DMS53 treated with DMSO at 0.1 percent for 48 hours (cell line): Measurements from ENCODE around the gene CRELD1.
A peak's percentile ranks its signal among the peaks of the same experiment; 100 is the strongest.

Experiments used
- DNase-seq: peaks from one replicate; lab custom pipeline; 2025; ENCODE audit not compliant: unreplicated experiment; lab: John Stamatoyannopoulos, UW

CRELD1 gene

DNA sequence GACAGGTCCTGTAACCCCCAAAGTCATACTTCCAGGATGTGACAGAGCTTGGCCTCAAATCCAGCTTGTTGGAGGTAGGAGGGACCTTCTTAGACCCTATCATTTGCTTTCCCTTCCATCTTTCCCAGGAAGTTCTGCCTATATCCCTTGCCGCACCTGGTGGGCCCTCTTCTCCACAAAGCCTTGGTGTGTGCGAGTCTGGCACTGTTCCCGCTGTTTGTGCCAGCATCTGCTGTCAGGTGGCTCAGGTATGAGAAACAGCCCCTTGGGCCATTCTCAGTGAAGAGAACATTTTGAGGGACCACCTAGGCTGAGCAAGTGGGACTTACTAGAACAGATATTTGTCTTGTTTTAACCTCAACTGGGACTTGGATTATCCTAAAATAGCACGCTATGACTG lies 29.7 kb upstream of the CRELD1 start:
- DNase-seq = no peak

DNA sequence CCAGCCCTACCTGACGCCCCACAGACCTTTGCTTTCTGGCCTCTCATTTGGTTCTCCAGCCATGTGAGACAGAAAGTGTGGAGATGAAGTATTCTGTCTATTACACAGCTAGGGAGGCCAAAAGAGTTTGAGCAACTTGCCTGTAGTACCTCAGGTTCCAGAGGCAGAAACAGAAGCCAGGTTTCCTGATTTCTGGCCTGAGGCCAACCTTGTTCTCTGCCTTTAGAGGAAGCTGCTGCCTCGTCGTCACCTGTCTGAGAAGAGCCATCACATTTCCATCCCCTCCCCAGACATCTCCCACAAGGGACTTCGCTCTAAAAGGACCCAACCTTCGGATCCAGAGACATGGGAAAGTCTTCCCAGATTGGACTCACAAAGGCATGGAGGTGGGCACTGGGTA lies 27.2 kb upstream of the CRELD1 start:
- no peak for DNase-seq

DNA sequence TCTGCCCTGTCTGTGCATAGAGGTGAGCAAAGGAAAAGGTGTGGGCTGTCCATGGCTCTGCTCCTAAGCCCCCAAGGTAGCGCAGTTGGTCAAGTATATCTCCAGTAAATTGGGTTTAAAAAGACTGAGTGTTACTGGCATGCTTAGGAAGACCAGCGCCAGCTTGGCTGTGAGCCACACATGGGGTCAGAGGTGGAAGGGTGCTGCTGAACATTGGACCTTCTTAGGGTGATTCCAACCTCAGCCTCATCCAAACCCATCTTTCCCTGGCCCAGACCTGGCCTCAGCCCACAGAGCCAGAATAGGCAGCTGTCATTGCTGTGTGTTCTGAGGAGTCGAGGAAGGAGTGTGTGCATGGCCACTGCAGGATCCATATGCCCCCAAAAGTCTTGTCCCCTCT lies 25.3 kb upstream of the CRELD1 start:
- DNase-seq = no peak

DNA sequence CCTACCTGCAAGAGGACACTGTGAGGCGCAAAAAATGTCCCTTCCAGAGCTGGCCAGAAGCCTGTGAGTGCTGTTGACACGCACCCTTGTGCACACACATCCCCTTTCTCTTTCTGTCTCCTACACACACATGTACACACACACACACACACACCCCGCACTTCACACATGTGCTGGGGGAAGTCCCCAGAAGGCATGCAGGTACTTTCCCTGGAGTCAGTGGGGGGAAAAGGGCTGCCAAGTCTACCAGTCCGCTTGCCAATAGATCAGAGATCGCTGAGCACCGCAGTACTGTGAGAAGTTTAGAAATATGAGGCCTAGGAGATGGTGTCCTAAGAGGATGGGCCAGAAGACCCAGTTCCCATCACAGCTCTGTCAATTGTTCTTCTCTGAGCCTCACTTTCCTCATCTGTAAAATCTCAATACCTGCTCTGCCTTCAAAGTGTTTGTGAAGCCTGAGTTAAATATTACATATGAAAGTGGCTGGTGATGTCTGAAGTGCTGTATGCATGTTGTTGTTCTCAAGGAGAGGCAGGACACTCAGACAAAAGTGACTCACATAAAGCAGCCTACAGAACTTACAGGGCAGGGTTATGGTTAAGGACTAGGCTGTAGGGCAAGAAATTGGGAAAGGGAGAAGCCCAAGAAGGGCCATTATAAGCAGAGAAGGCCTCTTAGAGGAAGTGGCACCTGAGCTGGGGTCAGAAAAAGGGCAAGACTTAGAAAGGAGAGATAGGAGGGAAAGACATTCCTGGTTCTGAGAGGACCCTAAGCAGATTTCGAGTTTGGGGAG lies 24.2 kb upstream of the CRELD1 start:
- no peak for DNase-seq

DNA sequence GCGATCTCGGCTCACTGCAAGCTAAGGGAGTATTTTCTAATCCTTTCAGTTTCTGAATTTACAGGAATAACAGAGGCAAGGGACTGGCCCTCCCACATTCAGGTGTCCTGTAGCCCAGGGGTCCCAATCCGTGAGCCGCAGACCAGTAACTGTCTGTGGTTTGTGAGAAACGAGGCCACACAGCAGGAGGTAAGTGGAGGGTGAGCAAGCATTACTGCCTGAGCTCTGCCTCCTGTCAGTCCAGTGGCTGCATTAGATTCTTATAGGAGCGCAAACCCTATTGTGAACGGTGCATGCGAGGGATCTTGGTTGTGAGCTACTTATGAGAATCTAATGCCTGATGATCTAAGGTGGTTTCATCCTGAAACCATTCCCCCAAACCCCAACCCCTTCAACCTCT lies 21.8 kb upstream of the CRELD1 start:
- DNase-seq = no peak

DNA sequence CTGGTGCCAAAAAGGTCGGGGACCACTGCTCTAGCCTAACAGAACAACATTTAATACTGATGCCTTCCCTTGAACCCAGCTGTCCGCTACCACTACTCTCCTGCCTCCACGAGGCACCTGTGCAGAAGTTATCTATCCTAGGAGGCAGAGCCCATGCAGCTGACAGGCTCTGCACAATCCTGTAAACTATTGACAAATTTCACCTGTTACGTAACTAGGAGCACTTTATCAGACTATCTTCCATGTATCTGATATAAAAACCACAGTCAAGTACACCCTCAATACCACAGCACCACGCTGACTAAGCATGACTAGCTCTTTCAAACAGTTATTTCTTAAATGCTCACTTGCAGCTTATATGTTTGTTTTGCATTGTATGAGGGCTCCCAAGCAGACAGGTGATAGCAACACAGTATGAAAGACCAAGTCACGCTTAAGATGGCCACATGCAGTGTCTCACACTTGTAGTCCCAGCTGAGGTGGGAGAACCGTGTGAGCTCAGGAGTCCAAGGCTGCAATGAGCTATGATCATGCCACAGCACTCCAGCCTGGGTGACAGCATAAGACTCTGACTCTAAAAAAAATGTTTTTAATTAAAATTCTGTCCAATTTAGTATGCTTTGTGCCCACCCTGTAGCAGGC lies 21.2 kb upstream of the CRELD1 start:
- DNase-seq = no peak

DNA sequence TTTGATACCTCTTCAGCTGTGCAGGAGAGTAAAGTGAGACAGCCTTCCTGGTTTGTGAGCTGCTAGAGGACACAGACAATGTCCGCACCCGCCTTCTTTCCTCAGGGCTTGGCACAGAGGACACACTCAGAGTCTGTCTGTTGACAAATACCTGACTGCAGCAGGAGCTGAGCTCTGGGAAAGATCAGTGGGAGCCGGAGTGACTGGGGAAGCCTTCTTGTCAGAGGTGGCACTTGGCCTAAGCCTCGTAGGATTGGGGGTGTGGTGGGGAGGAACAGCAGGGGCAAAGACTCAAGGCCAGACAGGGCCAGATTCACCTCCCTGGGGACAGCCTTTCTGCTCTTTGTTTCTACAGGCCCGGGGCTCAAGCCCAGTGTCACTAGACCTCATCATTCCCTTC lies 20.0 kb upstream of the CRELD1 start:
- DNase-seq = no peak

DNA sequence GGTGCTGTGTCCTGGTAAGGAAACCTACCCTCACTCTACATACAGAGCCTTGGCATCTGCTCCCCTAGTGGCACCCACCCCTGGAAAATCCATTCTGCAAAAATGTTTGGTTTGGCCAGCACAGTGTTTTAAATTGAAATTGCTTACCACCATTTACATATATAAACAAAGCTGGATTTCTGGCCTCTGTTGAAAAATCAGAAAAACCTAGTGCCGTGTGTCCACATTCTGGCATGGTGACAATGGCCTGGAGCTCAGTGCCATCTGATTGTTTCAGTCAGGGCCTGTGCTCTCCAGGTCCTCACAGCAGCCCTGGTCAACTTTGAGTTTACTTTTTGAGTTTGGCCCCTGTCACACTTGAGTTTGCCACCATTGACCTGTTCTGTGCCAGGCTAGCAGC lies 19.6 kb upstream of the CRELD1 start:
- no peak for DNase-seq

DNA sequence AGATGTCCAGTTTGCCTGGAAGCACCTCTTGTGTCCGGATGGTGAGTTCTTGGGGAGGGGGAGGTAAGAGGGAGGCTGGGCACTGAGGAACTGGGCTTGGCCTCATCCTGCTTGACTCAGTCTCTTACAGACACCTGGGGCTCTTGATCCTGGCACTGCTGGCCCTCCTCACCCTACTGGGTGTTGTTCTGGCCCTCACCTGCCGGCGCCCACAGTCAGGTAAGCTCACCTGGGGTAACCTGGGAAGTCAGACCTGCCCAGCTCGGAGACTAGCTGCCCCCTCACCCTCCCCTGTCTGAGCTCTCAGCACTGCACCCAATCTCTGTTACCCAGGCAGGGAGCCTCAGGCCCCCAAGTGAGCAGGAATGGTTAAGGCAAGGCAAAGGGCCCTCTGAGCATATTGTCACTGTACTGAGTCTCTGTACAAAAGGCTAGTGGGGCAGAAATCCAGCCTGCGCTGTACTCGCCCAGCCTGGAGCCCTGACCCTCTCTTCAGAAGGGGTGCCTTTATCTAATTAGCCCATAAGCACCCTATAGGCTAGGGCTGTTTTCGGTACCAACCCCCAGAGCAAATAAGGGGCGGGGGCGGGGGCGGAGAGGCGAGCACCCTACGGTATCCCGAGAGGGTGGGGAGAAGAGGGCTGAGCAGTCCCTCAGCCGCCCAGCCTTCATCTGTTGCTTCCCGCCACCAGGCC lies 18.9 kb upstream of the CRELD1 start:
- no peak for DNase-seq

DNA sequence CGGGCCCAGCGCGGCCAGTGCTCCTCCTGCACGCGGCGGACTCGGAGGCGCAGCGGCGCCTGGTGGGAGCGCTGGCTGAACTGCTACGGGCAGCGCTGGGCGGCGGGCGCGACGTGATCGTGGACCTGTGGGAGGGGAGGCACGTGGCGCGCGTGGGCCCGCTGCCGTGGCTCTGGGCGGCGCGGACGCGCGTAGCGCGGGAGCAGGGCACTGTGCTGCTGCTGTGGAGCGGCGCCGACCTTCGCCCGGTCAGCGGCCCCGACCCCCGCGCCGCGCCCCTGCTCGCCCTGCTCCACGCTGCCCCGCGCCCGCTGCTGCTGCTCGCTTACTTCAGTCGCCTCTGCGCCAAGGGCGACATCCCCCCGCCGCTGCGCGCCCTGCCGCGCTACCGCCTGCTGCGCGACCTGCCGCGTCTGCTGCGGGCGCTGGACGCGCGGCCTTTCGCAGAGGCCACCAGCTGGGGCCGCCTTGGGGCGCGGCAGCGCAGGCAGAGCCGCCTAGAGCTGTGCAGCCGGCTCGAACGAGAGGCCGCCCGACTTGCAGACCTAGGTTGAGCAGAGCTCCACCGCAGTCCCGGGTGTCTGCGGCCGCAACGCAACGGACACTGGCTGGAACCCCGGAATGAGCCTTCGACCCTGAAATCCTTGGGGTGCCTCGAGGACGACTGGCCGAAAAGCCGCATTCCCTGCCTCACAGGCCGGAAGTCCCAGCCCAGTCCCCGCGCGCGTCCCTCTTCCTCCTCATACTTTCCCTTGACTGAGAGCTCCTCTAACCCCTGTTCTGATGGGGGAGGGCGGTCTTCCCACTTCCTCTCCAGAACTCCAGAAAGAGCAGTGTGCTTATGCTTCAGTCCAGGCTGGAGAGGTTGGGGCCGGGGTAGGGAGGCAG lies 18.1 kb upstream of the CRELD1 start:
- peak; percentile 8 for DNase-seq

DNA sequence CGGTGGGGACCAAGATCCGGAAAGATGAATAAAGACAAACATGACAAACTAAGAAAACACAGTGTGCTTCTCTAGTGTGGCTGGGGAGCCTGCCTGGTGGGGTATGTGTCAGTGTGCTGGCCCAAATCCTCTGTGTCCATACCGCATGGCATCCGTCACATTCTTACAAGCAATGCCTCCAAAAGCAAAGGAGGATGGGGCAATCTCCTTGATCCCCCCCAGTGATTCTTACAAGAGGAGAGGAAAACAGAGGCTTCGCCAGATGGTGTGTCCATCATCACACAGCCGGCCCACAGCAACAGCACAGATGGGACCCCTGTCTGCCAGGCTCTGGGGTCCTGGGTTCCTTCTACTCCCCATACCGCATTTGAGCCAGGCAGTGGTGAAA lies 17.3 kb upstream of the CRELD1 start:
- no peak for DNase-seq

DNA sequence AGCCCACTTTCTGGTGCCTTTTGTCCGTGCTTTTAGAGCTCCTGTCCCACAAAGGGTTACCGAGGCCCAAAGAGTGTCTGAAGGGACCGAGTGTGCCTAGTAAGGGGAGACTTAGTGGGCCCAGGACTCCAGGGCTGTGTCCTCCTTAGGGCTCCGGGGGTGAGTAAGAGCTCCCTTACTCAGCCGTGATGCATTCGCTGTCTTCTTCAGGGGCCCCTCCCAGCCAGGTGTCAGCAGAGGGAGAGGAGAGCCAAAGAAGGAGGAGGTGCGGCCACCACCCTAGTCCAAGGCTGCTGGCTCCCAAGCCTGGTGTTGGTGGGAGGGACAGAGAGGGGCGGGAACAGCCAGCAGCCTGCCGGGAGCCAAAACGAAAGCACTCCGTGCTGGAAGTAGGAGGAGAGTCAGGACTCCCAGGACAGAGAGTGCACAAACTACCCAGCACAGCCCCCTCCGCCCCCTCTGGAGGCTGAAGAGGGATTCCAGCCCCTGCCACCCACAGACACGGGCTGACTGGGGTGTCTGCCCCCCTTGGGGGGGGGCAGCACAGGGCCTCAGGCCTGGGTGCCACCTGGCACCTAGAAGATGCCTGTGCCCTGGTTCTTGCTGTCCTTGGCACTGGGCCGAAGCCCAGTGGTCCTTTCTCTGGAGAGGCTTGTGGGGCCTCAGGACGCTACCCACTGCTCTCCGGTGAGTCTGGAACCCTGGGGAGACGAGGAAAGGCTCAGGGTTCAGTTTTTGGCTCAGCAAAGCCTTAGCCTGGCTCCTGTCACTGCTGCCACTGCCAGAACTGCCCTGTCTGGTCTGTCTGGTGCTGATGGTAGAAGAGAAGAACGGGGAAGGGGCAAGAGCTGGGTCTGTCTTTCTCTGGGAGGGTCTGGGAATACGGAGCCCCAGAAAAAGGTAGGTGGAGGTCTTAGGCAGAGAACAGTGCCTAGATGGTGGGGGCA lies 16.6 kb upstream of the CRELD1 start, which contains the start of gene IL17RC:
Gene IL17RC, plus strand, starts transcription at position 365 of the 947 bp plus-strand sequence. Its CDS starts 218 bp downstream, at position 583.
- peak; percentile 50 for DNase-seq

DNA sequence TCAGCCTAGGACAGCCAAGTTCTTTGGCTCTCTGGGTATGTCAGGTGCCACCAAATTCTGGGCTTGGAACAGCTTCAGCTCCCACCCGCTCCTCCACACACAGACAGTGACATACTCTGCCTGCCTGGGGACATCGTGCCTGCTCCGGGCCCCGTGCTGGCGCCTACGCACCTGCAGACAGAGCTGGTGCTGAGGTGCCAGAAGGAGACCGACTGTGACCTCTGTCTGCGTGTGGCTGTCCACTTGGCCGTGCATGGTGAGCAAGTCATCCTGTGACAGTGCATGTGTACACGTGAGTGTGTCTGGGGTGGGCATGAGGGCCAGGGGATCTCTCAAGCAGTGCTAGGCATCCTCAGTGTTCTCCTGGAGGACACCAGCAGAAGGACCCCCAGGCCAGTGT lies 15.8 kb upstream of the CRELD1 start:
- DNase-seq = no peak

DNA sequence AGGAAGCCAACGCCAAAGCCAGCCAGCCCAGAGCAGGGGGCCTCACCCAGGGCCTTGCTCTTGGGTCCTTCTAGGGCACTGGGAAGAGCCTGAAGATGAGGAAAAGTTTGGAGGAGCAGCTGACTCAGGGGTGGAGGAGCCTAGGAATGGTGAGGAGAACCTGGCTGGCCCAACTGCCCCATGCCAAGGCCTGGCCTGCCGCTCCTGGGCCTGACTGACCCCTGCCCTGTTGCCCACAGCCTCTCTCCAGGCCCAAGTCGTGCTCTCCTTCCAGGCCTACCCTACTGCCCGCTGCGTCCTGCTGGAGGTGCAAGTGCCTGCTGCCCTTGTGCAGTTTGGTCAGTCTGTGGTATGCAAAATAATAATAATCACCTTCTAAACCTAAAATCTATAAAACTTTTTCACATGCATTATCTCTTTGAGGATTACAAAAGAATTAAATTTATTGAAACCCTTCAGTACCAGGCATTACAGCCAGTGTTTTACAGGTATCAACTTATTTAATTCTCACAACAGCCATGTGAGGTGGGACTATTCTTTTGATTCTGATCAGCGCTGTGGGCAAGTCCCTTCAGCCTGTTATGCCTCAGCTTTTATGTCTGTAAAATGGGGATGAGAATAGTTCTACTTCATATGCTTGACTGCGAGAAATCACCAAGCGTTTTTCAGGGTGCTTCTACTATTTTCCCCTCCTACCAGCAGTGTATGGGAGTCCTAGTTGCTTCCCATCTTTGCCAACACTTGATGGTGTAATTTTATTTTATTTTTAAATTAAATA lies 15.2 kb upstream of the CRELD1 start:
- no peak for DNase-seq

DNA sequence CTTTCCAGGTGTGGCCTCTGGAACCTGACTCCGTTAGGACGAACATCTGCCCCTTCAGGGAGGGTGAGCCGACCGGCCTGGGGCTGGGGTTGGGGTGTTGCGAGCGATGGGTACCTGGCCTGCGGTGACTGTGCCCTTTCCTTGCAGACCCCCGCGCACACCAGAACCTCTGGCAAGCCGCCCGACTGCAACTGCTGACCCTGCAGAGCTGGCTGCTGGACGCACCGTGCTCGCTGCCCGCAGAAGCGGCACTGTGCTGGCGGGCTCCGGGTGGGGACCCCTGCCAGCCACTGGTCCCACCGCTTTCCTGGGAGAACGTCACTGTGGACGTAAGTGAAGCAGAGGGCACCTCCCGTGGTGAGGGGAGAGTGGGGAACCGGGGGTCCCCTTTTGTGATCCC lies 5.5 kb upstream of the CRELD1 start:
- DNase-seq = no peak

DNA sequence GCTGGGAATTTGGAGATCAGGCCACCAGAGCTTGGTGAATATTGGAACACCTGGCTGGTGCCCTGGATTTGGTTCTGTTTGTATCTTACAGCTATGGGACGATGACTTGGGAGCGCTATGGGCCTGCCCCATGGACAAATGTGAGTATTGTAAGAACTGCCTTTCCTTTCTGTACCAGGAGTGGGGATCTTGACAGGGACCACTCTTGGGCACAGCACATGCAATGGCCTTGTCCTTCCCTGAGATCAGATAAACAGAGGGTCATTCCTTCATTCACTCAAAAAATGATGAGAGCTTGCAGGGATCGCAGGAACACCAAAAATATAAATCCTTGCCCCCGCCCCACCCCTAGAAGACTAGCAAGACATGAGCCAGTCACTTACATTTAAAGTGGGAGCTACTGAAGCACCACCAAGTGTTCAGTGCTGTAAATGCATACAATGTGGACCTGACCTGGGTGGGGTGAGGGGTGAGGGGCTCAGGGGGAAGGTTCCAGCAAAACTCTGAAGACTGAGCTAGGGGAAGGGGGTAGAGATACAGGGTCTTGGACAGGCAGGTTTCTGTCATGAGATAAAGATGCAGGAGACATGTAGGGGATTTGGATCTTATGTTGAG lies 2.7 kb upstream of the CRELD1 start:
- DNase-seq = no peak

DNA sequence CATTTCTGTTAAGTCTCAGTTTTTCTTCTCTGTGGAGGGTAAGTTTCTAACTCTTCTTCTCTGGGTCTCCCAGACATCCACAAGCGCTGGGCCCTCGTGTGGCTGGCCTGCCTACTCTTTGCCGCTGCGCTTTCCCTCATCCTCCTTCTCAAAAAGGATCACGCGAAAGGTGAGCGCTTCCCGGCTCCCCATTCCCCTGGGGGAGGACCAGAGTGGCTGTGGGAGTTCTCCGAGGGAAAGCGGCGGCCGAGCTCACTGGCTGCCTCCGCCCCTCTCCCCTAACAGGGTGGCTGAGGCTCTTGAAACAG lies 1.1 kb upstream of the CRELD1 start:
- DNase-seq = no peak

DNA sequence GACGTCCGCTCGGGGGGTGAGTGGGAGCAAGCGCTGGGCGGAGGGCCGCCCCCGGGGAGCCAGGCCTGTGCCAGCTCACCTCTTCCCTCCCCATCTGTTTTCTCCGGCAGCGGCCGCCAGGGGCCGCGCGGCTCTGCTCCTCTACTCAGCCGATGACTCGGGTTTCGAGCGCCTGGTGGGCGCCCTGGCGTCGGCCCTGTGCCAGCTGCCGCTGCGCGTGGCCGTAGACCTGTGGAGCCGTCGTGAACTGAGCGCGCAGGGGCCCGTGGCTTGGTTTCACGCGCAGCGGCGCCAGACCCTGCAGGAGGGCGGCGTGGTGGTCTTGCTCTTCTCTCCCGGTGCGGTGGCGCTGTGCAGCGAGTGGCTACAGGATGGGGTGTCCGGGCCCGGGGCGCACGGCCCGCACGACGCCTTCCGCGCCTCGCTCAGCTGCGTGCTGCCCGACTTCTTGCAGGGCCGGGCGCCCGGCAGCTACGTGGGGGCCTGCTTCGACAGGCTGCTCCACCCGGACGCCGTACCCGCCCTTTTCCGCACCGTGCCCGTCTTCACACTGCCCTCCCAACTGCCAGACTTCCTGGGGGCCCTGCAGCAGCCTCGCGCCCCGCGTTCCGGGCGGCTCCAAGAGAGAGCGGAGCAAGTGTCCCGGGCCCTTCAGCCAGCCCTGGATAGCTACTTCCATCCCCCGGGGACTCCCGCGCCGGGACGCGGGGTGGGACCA lies 632 bp upstream of the CRELD1 start:
- DNase-seq = peak; percentile 16
